Stromal cell of bone marrow (primary cell): ENCODE measurements around the gene CEBPZOS.

Experiments
- DNase-seq: peaks from one replicate; pipeline ENCODE4 v3.0.0-alpha.2; 2012; ENCODE audit warnings: low read depth

The CEBPZOS gene

DNA sequence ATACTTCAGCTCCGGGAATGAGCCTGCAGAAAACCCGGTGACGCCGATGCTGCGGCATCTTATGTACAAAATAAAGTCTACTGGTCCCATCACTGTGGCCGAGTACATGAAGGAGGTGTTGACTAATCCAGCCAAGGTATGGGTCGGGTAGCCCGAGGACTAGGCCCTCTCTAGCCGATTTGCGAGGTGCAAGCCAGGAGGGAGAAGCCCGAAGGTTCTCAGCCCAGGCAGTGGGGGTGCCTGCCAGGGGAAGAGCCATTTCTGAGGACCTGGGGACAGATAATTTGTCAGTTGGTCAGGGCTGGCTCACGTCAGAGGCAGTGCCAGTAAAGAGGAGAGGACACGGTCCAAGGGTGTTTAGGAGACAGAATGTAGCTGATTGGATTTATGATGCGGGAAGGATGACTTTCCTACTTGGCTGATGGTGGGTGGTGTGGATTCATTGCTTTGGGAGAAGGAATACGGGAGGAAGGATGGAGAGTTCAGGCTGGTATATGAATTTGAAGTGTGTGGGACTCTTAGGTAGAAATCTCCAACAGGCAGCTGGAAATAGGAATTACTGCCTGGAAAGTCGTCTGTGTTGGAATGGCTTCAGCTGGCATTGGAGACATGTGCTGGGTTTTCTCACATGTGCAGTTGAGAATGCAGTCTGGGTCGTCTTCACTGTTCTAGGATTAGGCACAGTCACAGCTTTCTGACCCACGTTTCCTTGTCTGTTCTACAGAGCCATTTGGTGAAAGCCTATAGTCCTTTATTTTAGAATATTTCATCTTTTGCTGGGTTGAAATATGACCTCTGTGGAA lies 36.0 kb downstream of the CEBPZOS start:
- DNase-seq: no peak

DNA sequence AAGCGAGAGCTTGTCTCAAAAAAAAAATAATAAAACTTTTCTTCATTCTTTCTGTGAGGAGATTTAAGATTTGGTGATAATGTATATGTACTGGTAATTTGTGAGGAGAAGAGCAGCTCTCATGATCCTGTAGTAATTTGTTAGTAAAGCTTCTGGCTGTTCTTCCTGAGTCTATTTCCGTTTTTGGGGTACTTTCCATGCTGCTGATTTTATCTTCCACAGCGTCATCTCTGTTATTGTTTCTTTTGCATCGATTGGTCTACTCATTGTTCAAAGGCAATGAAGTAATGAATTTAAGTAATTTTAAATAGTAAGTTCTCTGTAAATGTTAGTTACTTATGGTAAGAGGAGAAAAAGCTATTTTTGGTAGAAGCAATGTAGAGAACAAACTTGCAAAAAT lies 47.1 kb downstream of the CEBPZOS start:
- DNase-seq: no peak

DNA sequence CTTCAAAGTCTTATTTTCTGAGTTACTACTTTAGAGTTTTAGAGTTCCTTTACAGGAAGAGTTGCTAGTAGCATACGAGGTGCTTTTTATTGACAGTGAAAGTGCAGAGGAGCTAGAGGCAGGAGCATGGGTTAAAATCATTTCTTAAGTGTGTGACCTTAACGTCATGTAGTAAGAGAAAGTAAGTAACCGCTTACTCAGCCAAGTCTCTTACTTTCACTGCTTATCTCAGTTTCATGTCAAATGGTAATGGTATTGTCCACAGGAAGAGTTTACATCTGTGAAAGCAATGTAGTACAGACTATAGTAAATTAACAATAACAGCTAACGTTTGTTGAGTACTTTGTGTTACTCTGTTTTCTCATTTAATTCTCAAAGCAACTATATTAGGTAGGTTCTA lies 47.7 kb downstream of the CEBPZOS start:
- DNase-seq: no peak

DNA sequence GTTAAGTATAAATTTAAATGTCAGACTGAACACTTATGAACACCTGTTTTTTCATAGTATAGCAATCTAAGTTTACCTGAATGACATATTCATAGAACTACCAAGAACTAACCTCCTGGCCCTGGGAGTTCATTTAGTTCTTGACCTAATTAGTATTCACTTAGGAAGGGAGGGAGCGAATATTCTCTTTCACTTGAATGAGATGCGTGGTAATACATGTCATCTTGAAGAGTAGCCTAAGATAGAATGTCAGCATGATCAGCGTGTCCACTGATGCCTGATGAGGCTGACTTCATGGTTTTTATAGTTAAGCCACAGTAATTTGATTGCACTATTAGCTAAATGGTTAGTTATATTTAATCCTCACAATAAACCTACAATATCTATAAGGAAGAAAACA lies 48.5 kb downstream of the CEBPZOS start:
- DNase-seq: no peak

DNA sequence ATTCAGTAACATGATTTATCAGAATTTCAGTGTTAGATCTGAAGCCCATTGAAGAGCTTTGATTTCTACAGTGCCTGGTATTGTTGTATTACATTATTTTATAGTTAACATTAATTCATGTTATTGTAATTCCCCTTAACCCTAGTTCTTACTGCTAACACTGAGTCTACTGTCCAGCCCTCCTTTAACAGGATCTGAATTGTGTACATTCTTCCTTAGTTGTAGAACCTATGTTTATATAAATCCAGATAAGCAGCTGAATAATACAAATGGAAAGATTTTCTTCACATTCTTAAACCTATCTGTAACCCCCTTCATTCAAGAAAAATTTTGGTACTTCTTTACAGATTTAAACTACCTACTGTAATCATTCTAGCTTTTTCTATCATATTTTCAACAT lies 49.9 kb downstream of the CEBPZOS start:
- DNase-seq: no peak

DNA sequence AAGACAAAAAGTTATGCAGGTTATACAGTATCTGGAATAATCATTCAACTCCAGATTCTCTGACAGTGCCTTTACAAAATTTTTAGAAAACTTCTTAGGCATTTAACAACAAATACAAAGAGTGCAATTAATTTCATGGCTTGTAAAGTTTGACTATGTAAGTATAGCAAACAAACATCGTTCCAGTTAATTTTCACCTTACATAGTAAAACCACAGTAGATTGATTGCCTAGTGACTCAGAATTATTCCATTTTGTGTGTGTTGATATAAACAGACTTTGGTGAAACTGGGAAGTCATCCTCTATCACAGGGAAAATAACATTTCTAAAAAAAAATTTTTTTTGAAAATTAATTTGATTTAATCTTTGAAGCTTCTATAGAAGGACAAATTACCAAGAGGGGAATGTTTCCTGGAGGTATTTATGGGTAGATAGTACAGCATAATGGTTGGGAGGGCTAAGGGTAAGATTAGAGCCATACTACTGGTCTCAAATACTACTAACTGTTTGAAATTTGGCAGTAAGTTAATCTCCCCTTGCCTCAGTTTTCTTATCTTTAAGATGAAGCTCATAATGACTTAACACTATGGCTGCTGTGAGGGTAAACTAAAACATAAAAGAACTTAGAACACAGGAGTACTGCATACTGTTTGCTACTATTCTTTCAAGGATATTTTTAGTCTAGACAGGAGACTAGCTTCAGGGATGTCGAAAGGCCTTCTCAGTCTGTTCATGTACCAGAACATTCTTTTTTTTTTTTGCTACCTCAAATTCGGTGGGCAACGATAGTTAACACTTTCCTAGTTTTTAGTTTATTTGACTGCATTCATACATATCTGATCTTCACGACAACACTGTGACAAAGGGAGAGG lies 54.8 kb downstream of the CEBPZOS start:
- DNase-seq: no peak
